GM10248 (cell line): ENCODE measurements around the gene ARHGAP29.

ENCODE experiments used
- CTCF ChIA-PET: fragments of 300-600 bp; sonication (Branson Sonifier 250); formaldehyde crosslinking; extraction: SDS; loops from one replicate; lab custom pipeline; 2021; ENCODE audit warnings: antibody characterized with exemption; lab: Yijun Ruan, JAX
- POLR2A ChIA-PET: fragments of 350-650 bp; sonication (Branson Sonifier 250); formaldehyde crosslinking; extraction: SDS; loops from one replicate; lab custom pipeline; 2020; ENCODE audit warnings: antibody characterized with exemption; lab: Yijun Ruan, JAX
- DNase-seq: peaks from one replicate; pipeline ENCODE4 v3.0.0; 2012; ENCODE audit errors: extremely low spot score
- TF ChIP-seq, protein P1 (sequence below): IDR thresholded peaks from 2 replicates; pipeline ENCODE4 v1.5.1; 2012; ENCODE audit warnings: mild to moderate bottlenecking, low read depth; ENCODE audit errors: extremely low read depth, missing control alignments, control extremely low read depth

ARHGAP29 gene

DNA sequence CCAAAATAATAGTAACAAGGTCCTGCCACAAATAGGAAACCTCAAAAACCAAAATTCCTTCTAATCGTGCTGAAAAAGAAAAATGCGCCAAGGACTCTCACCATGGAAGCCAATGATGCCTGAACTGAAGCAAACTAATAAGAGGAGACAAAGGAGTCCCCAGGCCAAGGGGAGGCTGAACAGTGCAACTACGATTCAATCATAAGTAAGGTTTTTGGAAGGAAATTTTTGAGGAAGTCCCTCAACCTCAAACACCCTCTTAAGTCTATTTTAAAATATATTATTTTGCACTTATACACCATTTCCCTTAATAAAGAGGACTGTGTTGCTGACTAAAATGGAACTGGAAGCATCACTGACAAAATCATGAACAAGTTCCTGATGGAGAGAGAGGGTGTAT lies 1.7 kb upstream of the ARHGAP29 start:
- ChIA-PET CTCF (interaction anchor here (1.3 kb wide), 1 partner anchor 17 kb away, joined by 3 read pairs; no protein-coding TSS in a partner anchor), POLR2A (no interaction called here)
- TF ChIP-seq, protein P1, sequence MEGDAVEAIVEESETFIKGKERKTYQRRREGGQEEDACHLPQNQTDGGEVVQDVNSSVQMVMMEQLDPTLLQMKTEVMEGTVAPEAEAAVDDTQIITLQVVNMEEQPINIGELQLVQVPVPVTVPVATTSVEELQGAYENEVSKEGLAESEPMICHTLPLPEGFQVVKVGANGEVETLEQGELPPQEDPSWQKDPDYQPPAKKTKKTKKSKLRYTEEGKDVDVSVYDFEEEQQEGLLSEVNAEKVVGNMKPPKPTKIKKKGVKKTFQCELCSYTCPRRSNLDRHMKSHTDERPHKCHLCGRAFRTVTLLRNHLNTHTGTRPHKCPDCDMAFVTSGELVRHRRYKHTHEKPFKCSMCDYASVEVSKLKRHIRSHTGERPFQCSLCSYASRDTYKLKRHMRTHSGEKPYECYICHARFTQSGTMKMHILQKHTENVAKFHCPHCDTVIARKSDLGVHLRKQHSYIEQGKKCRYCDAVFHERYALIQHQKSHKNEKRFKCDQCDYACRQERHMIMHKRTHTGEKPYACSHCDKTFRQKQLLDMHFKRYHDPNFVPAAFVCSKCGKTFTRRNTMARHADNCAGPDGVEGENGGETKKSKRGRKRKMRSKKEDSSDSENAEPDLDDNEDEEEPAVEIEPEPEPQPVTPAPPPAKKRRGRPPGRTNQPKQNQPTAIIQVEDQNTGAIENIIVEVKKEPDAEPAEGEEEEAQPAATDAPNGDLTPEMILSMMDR = no peak
- no peak for DNase-seq

- CTCF ChIA-PET = interaction anchor here (1.5 kb wide), 1 partner anchor 197 kb away, joined by 3 read pairs; no protein-coding TSS in a partner anchor
- TF ChIP-seq, protein P1 = no peak
- no peak for DNase-seq
- POLR2A ChIA-PET = interaction anchor here (0.6 kb wide), 1 partner anchor 200 kb away, joined by 5 read pairs; no protein-coding TSS in a partner anchor
Observed at GRCh38 chr1:94236630-94237290, 624 bp downstream of the ARHGAP29 start.

DNA sequence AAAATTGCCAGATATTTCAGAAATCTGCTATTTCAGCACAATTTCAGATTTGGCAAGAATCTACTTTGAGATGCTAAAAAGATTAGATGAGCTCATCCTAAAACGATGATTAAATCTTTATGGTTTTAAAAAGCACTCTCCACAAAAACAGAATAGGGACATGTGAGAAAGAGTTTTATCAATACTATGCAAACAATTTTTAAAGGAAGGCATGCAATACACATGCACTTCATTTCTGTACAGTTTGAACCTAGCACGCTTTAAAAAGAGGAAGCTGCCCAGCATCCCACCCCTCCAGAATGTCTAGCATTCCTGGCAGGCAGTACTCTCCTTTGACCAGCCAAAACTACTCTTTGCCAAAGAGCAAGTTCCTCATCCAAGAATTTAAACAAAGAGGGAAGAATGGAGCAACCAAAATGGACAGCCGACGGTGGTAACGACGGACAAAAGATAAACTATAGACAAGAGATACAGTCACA lies 1.3 kb downstream of the ARHGAP29 start:
- CTCF ChIA-PET = no interaction called here
- DNase-seq = no peak
- TF ChIP-seq, protein P1 = no peak
- POLR2A ChIA-PET = no interaction called here

- TF ChIP-seq, protein P1 = no peak
- CTCF ChIA-PET = no interaction called here
- no peak for DNase-seq
- POLR2A ChIA-PET = no interaction called here
Observed at GRCh38 chr1:94235189-94236012, 2.0 kb downstream of the ARHGAP29 start.

- DNase-seq = no peak
- TF ChIP-seq, protein P1 = no peak
- ChIA-PET CTCF (interaction anchor here (1.1 kb wide), 1 partner anchor 22 kb away, joined by 3 read pairs; no protein-coding TSS in a partner anchor), POLR2A (no interaction called here)
Observed at GRCh38 chr1:94234615-94235014, 2.8 kb downstream of the ARHGAP29 start.

GRCh38 chr1:94231746-94232145 lies 5.6 kb downstream of the ARHGAP29 start:
- CTCF ChIA-PET = no interaction called here
- POLR2A ChIA-PET = no interaction called here
- DNase-seq = no peak

More at GRCh38 chr1:94231746-94232145, 5.6 kb downstream of the ARHGAP29 start:
- TF ChIP-seq, protein P1 = no peak
